K562 (cell line): Measurements from ENCODE around the gene MTOR. TPM values are rescaled to one million over a fixed set of nuclear protein-coding genes. Genes with fewer than 3 reads are reported as not detected.

Source experiments
- BMI1 ChIP-seq: fragments of 150-350 bp; IDR thresholded peaks from 2 replicates; pipeline ENCODE4 v1.6.1; 2014; ENCODE audit warnings: low read length
- FOS ChIP-seq: IDR thresholded peaks from 3 replicates; pipeline ENCODE4 v1.6.1; 2011; ENCODE audit not compliant: insufficient read length; ENCODE audit errors: extremely low read depth
- GATA2 ChIP-seq: sonication (generic); formaldehyde crosslinking; IDR thresholded peaks from 2 replicates; pipeline ENCODE4 v1.4.0; 2020; ENCODE audit warnings: mild to moderate bottlenecking, missing genetic modification reagents
- HMG20A ChIP-seq: fragments of 450-650 bp; formaldehyde crosslinking; conservative IDR thresholded peaks from 2 replicates; pipeline ENCODE4 v1.4.0; 2020; ENCODE audit warnings: mild to moderate bottlenecking, mixed read lengths
- JUND ChIP-seq, 2 experiments: IDR thresholded peaks; 2 replicates in 1 of 2; 3 replicates in 1 of 2; pipeline ENCODE4 v1.6.1; 2011; ENCODE audit warnings: borderline replicate concordance in 2 of 2, low read depth in 2 of 2, low read length in 2 of 2, improper control_type of control experiment in 1 of 2, missing biosample characterization in 1 of 2, missing genetic modification characterization in 1 of 2, missing genetic modification reagents in 1 of 2
- KDM1A ChIP-seq, 2 experiments: fragments of 450-650 bp; IDR thresholded peaks; 2 replicates each; pipeline ENCODE4 v1.6.1; 2016; ENCODE audit warnings: mild to moderate bottlenecking in 2 of 2
- KLF10 ChIP-seq: fragments of 250-450 bp; sonication (Bioruptor Pico); IDR thresholded peaks from 2 replicates; pipeline ENCODE4 v1.6.1; 2021; ENCODE audit warnings: matching md5 sums
- MBD2 ChIP-seq: sonication (generic); IDR thresholded peaks from 2 replicates; pipeline ENCODE4 v1.6.1; 2016; ENCODE audit warnings: low read depth, borderline replicate concordance
- NR2F6 ChIP-seq: fragments of 450-650 bp; formaldehyde crosslinking; IDR thresholded peaks from 2 replicates; pipeline ENCODE4 v1.4.0; 2020; ENCODE audit warnings: mild to moderate bottlenecking
- NUFIP1 ChIP-seq: fragments of 450-650 bp; IDR thresholded peaks from 2 replicates; pipeline ENCODE4 v1.6.1; 2018; ENCODE audit not compliant: partially characterized antibody
- PATZ1 ChIP-seq: fragments of 250-450 bp; sonication (Bioruptor Pico); IDR thresholded peaks from 2 replicates; pipeline ENCODE4 v1.5.0; 2020; ENCODE audit warnings: mild to moderate bottlenecking, borderline replicate concordance
- SAFB ChIP-seq: fragments of 200-400 bp; formaldehyde crosslinking; IDR thresholded peaks from 2 replicates; pipeline ENCODE4 v1.6.1; 2017; ENCODE audit warnings: low read depth, low read length, borderline replicate concordance
- TBP ChIP-seq: optimal IDR thresholded peaks from 2 replicates; pipeline ENCODE3; 2011; ENCODE audit warnings: low read depth, low read length, improper control_type of control experiment
- THRB ChIP-seq: fragments of 450-650 bp; formaldehyde crosslinking; conservative IDR thresholded peaks from 2 replicates; pipeline ENCODE4 v1.4.0; 2022; ENCODE audit warnings: mild to moderate bottlenecking, missing genetic modification characterization
- ZBTB26 ChIP-seq: fragments of 450-650 bp; formaldehyde crosslinking; IDR thresholded peaks from 2 replicates; pipeline ENCODE4 v1.4.0; 2022; ENCODE audit warnings: missing genetic modification characterization
- ZHX1 ChIP-seq: fragments of 150-350 bp; conservative IDR thresholded peaks from 2 replicates; pipeline ENCODE4 v1.6.1; 2014; ENCODE audit warnings: low read length
- ZNF253 ChIP-seq: fragments of 250-450 bp; sonication (Bioruptor Pico); conservative IDR thresholded peaks from 2 replicates; pipeline ENCODE4 v1.6.1; 2021; ENCODE audit warnings: mild to moderate bottlenecking
- ZNF408 ChIP-seq: fragments of 250-450 bp; sonication (Bioruptor Pico); IDR thresholded peaks from 2 replicates; pipeline ENCODE4 v1.4.0; 2020; ENCODE audit warnings: low read depth, mild to moderate bottlenecking, moderate library complexity
- ZNF77 ChIP-seq: fragments of 250-450 bp; sonication (Bioruptor Pico); IDR thresholded peaks from 2 replicates; pipeline ENCODE4 v1.5.0; 2020
- polyA plus RNA-seq, 8 experiments: library from polyadenylated mRNA; depleted of rRNA in 4 of 8; stranded (reverse) in 5 of 8; unstranded in 3 of 8; fragments of >200 nt; fragmentation: Nextera tagmentation in 2 of 8; fragmentation: Illumina TruSeq in 1 of 8; extraction: Ambion mirVana in 2 of 8; extraction: Trizol in 1 of 8; gene quantifications; 2 replicates each; pipeline versions ENCODE4 v1.2.1 to v1.2.3, GENCODE V29; 2011 to 2014; ENCODE audit warnings: inconsistent platforms in 1 of 8, missing spikeins in 1 of 8
- total RNA-seq, 7 experiments: library from RNA; depleted of rRNA in 6 of 7; stranded (reverse); fragments of >200 nt in 6 of 7; fragmentation: Illumina TruSeq in 2 of 7; extraction: Trizol in 2 of 7; gene quantifications; 2 replicates each; pipeline versions ENCODE4 v1.2.1 to v1.2.3, GENCODE V29; 2011 to 2021; ENCODE audit warnings: low replicate concordance in 1 of 7

Gene MTOR
- total and polyA plus RNA-seq, 9 of the 15 experiments (the other 6 are each of a cell fraction or from before 2014, with no cell fraction given): 11.4 to 71.4 (median 52.2) TPM

GRCh38 chr1:11272832-11273594 is 10.7 kb upstream of the MTOR start, which contains the start of gene UBIAD1 (continued):
- TF ChIP-seq ZBTB26 (CRISPR knock-in tag) (no peak), ZNF408 (CRISPR knock-in tag) (no peak), ZNF253 (CRISPR knock-in tag) (no peak), KLF10 (CRISPR knock-in tag) (peak; percentile 30; the same call in 1 of the 2 replicates), TBP (peak; percentile 81), PATZ1 (no peak), KDM1A (IDR thresholded peaks at IDR 0.05) (no peak), THRB (CRISPR knock-in tag) (no peak), FOS (no peak), NUFIP1 (peak; percentile 37), ZHX1 (0 out of 2 replicates have a peak, but pooled peaks have one; percentile 72), HMG20A (CRISPR knock-in tag) (no peak), JUND (IDR thresholded peaks at IDR 0.05; ENCODE audit: borderline replicate concordance, low read depth, low read length) (peak; percentile 18), JUND (tag; IDR thresholded peaks at IDR 0.05; ENCODE audit: borderline replicate concordance, low read depth, low read length) (no peak), MBD2 (peak; percentile 78), BMI1 (no peak), ZNF77 (CRISPR knock-in tag) (no peak), SAFB (no peak), NR2F6 (no peak), GATA2 (no peak)
